ENCODE results near the gene MRPL4.

The MRPL4 gene

GRCh38 chr19:10227026-10227971 lies 24.7 kb upstream of the MRPL4 start:
- CTCF ChIA-PET, result interaction anchor here (0.8 to 2.3 kb wide), 4 partner anchors 13 to 129 kb away, joined by 3 to 11 read pairs (median 4); no protein-coding TSS in a partner anchor
- H3K4me3 ChIP-seq (ENCODE audit: low read depth, low read length), result no peak overlapping the region; the same call in 1 of the 2 replicates
- DNase-seq (ENCODE audit: low read depth, low spot score), result no peak
- TF ChIP-seq CTCF (IDR thresholded peaks at IDR 0.05; ENCODE audit: insufficient read depth, low read length, missing control alignments), result no peak
- POLR2A ChIA-PET, result interaction anchor here (1.5 kb wide), 1 partner anchor 12 kb away, joined by 4 read pairs; no protein-coding TSS in a partner anchor

GRCh38 chr19:10228393-10228792 lies 23.6 kb upstream of the MRPL4 start:
- CTCF ChIA-PET, result interaction anchor here (0.8 to 2.1 kb wide), 10 partner anchors 9 to 297 kb away, joined by 3 to 17 read pairs (median 4); partner anchors contain the start of genes DNMT1, MRPL4 and SHFL
- POLR2A ChIA-PET, result no interaction called here
- no peak for DNase-seq (ENCODE audit: low read depth, low spot score)
- TF ChIP-seq CTCF (IDR thresholded peaks at IDR 0.05; ENCODE audit: insufficient read depth, low read length, missing control alignments), result no peak
- H3K4me3 ChIP-seq (ENCODE audit: low read depth, low read length), result no peak overlapping the region

- no peak for DNase-seq (ENCODE audit: low read depth, low spot score)
- POLR2A ChIA-PET, result no interaction called here
- CTCF ChIA-PET, result interaction anchor here (0.7 to 2.1 kb wide), 10 partner anchors 9 to 297 kb away, joined by 3 to 17 read pairs (median 4); partner anchors contain the start of genes DNMT1, MRPL4 and SHFL
- TF ChIP-seq CTCF (IDR thresholded peaks at IDR 0.05; ENCODE audit: insufficient read depth, low read length, missing control alignments), result peak; percentile 12
- no peak overlapping the region for H3K4me3 ChIP-seq (ENCODE audit: low read depth, low read length)
Observed at GRCh38 chr19:10228920-10229319, 23.1 kb upstream of the MRPL4 start.

GRCh38 chr19:10230173-10230860 lies 21.7 kb upstream of the MRPL4 start:
- no peak for TF ChIP-seq CTCF (IDR thresholded peaks at IDR 0.05; ENCODE audit: insufficient read depth, low read length, missing control alignments)

GRCh38 chr19:10230861-10231611 lies 21.0 kb upstream of the MRPL4 start, which contains the start of gene S1PR2:
Gene S1PR2 (minus strand): TSS chr19:10231331. CDS start chr19:10224905, 6,426 bp downstream.
- ChIA-PET POLR2A (interaction anchor here (0.6 kb wide), 1 partner anchor 76 kb away, joined by 3 read pairs; no protein-coding TSS in a partner anchor), CTCF (interaction anchor here (0.7 to 1.3 kb wide), 4 partner anchors 29 to 300 kb away, joined by 3 to 4 read pairs (median 3); no protein-coding TSS in a partner anchor)
- TF ChIP-seq CTCF (IDR thresholded peaks at IDR 0.05; ENCODE audit: insufficient read depth, low read length, missing control alignments), result no peak
- no peak for DNase-seq (ENCODE audit: low read depth, low spot score)
- peak within 1 kb of the TSS; percentile 81 for H3K4me3 ChIP-seq (ENCODE audit: low read depth, low read length)

More at GRCh38 chr19:10230173-10230860, 21.7 kb upstream of the MRPL4 start:
- H3K4me3 ChIP-seq (ENCODE audit: low read depth, low read length), result peak overlapping the region; percentile 81
- DNase-seq (ENCODE audit: low read depth, low spot score), result no peak
- POLR2A ChIA-PET, result interaction anchor here (0.6 kb wide), 1 partner anchor 75 kb away, joined by 3 read pairs; no protein-coding TSS in a partner anchor
- CTCF ChIA-PET, result interaction anchor here (0.6 to 2.1 kb wide), 4 partner anchors 11 to 85 kb away, joined by 3 to 17 read pairs (median 5); partner anchors contain the start of gene MRPL4
